HEK293T (cell line): ENCODE results near the gene CEP83.

Experiments used
- CTCF ChIA-PET: fragments of 350-600 bp; formaldehyde crosslinking; extraction: SDS; loops from one replicate; lab custom pipeline; 2021; ENCODE audit warnings: antibody characterized with exemption, inconsistent platforms; lab: Yijun Ruan, JAX
- POLR2A ChIA-PET: fragments of 350-600 bp; formaldehyde crosslinking; extraction: SDS; loops from one replicate; lab custom pipeline; 2020; ENCODE audit warnings: antibody characterized with exemption, inconsistent platforms; lab: Yijun Ruan, JAX
- DNase-seq: peaks from one replicate; pipeline ENCODE4 v3.0.0; 2012; ENCODE audit warnings: mixed read lengths; ENCODE audit errors: extremely low spot score
- ARNT ChIP-seq: fragments of 450-650 bp; IDR thresholded peaks from 2 replicates; pipeline ENCODE4 v1.6.1; 2017; ENCODE audit warnings: mild to moderate bottlenecking
- BHLHE40 ChIP-seq: fragments of 450-650 bp; IDR thresholded peaks from 2 replicates; pipeline ENCODE4 v1.6.1; 2016; ENCODE audit warnings: mild to moderate bottlenecking, moderate library complexity, borderline replicate concordance
- CTBP1 ChIP-seq: fragments of 450-650 bp; IDR thresholded peaks from 2 replicates; pipeline ENCODE4 v1.6.1; 2016; ENCODE audit warnings: borderline replicate concordance
- ELF4 ChIP-seq: fragments of 450-650 bp; IDR thresholded peaks from 2 replicates; pipeline ENCODE4 v1.6.1; 2017; ENCODE audit warnings: antibody characterized with exemption
- FOXA1 ChIP-seq: fragments of 450-650 bp; IDR thresholded peaks from 2 replicates; pipeline ENCODE4 v1.6.1; 2016; ENCODE audit warnings: mild to moderate bottlenecking
- FOXK2 ChIP-seq: fragments of 450-650 bp; IDR thresholded peaks from 2 replicates; pipeline ENCODE4 v1.6.1; 2016; ENCODE audit warnings: mild to moderate bottlenecking
- FOXM1 ChIP-seq: fragments of 450-650 bp; IDR thresholded peaks from 2 replicates; pipeline ENCODE4 v1.6.1; 2017; ENCODE audit warnings: mild to moderate bottlenecking, borderline replicate concordance
- HDGF ChIP-seq: fragments of 450-650 bp; IDR thresholded peaks from 2 replicates; pipeline ENCODE4 v1.6.1; 2017; ENCODE audit warnings: antibody characterized with exemption, borderline replicate concordance
- L3MBTL2 ChIP-seq: fragments of 450-650 bp; conservative IDR thresholded peaks from 2 replicates; pipeline ENCODE4 v1.6.1; 2016; ENCODE audit warnings: mild to moderate bottlenecking
- LEF1 ChIP-seq: fragments of 450-650 bp; IDR thresholded peaks from 2 replicates; pipeline ENCODE4 v1.6.1; 2017; ENCODE audit warnings: mild to moderate bottlenecking, borderline replicate concordance
- NFRKB ChIP-seq: fragments of 450-650 bp; IDR thresholded peaks from 2 replicates; pipeline ENCODE4 v1.6.1; 2016; ENCODE audit warnings: mild to moderate bottlenecking, moderate library complexity
- SP1 ChIP-seq: fragments of 450-650 bp; IDR thresholded peaks from 2 replicates; pipeline ENCODE4 v1.6.1; 2017
- SUZ12 ChIP-seq: fragments of 450-650 bp; IDR thresholded peaks from 2 replicates; pipeline ENCODE4 v1.6.1; 2016; ENCODE audit warnings: mild to moderate bottlenecking
- TARDBP ChIP-seq: fragments of 450-650 bp; IDR thresholded peaks from 2 replicates; pipeline ENCODE4 v1.6.1; 2016
- ZNF384 ChIP-seq: fragments of 450-650 bp; IDR thresholded peaks from 2 replicates; pipeline ENCODE4 v1.6.1; 2016
- TF ChIP-seq, protein P1 (sequence below): fragments of 450-650 bp; IDR thresholded peaks from 2 replicates; pipeline ENCODE4 v1.6.1; 2016

Gene CEP83

DNA sequence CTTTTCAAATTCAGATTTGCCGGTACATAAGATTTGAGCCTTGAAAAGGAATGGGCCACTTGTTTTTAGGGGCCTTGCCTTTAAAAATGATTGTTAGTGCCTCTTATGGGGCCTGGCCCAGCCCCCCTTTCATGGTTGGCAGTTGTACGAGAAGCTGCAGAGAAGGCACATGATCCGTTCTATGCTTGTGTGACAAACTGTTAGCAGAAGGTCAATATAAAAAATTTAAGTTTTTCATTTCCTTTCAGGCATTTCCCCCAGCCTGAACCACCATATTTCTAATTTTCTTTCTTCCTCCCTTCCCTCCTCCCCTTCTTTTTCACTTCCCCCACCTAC, 192.2 kb downstream of the CEP83 start:
- ChIA-PET POLR2A (no interaction called here), CTCF (no interaction called here)
- TF ChIP-seq CTBP1 (no peak), LEF1 (no peak), FOXA1 (no peak), FOXM1 (no peak), HDGF (no peak), SP1 (no peak), ELF4 (no peak), BHLHE40 (no peak), NFRKB (no peak), TARDBP (no peak), ZNF384 (no peak)
- TF ChIP-seq, protein P1, sequence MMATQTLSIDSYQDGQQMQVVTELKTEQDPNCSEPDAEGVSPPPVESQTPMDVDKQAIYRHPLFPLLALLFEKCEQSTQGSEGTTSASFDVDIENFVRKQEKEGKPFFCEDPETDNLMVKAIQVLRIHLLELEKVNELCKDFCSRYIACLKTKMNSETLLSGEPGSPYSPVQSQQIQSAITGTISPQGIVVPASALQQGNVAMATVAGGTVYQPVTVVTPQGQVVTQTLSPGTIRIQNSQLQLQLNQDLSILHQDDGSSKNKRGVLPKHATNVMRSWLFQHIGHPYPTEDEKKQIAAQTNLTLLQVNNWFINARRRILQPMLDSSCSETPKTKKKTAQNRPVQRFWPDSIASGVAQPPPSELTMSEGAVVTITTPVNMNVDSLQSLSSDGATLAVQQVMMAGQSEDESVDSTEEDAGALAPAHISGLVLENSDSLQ, result no peak
- no peak for DNase-seq

DNA sequence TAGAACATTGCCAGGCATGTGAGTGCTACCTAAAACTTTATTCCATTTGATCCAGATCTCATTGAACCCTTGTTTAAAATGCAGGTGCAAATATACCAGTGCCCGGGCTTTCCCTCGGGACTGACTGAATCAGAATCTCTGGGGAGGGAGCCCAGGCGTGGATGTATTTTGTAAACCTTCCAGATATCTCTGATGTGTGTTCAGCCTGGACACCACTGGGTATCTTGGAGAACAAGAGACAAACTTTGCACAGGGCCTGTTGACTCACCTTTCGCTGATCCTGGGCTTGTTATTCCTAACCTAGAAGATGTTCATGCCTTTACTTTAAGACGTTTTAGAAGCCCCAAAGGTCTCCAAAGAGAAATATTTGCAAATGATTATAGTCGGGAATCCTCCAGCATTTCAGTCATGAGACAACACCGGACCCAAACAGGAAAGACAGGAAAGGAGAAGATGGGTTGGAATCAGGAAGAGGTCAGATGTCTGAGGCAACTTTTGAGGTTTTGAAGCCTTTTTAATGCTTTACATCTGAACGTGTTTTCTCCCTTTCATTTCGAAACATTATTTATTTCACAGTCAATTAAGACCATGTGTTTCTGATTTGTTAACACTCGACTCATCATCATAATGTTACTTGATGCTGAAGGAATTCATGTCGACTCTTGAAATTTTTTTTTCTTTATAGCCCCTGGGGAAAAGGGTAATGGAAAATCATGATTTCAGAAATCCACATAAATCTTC, 192.7 kb downstream of the CEP83 start:
- DNase-seq, result no peak
- ChIA-PET CTCF (no interaction called here), POLR2A (no interaction called here)
- TF ChIP-seq, protein P1, result no peak
- TF ChIP-seq BHLHE40, result no peak
- no peak for TF ChIP-seq SUZ12
- TF ChIP-seq ZNF384, result no peak
- TF ChIP-seq FOXK2, result no peak
- no peak for TF ChIP-seq LEF1
- TF ChIP-seq ELF4, result no peak
- no peak for TF ChIP-seq FOXM1
- no peak for TF ChIP-seq CTBP1
- no peak for TF ChIP-seq L3MBTL2
- TF ChIP-seq TARDBP, result no peak
- TF ChIP-seq NFRKB, result no peak
- TF ChIP-seq FOXA1, result no peak
- TF ChIP-seq SP1, result no peak

DNA sequence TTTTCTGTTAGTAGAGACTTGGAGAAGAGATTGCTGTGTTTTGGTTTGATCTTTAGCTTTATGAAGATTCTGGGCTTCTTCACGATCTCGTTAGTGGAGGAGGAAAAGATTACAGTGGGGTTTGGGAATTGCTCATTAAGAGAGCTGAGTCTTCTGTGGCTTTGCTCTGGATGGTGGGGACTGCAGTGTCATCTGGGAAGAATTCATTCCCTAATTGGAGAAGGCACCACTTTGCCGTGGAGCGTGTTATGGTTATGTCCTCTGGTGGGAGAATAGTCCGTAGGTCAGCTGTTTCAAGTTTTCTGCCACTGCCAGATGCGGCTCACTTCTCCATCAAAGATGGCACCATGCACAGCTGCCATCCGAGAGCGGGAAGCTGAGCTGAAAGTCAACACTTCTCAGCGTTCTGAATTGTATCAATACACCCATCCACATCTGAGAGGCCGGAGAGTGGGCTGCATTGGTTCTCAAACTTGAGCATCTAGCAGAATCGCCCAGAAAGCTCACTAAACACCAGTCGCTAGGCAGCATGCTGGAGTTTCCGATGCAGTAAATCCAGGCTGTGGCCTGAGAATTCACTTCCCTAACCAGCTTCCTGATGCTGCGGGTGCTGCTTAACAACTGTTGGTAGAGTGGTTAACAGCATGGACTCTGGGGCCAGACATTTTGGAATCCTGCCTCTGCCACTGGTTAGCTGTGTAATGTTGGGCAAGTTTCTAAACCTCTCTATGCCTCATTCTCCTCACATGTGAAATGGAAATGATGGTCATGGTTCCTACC, 193.5 kb downstream of the CEP83 start:
- ChIA-PET CTCF (no interaction called here), POLR2A (no interaction called here)
- TF ChIP-seq SP1 (no peak), ELF4 (no peak), FOXM1 (no peak), NFRKB (no peak), FOXA1 (no peak), TARDBP (no peak), L3MBTL2 (no peak), ARNT (no peak), FOXK2 (no peak), HDGF (no peak), ZNF384 (no peak), CTBP1 (no peak), SUZ12 (no peak), LEF1 (no peak)
- DNase-seq, result no peak

DNA sequence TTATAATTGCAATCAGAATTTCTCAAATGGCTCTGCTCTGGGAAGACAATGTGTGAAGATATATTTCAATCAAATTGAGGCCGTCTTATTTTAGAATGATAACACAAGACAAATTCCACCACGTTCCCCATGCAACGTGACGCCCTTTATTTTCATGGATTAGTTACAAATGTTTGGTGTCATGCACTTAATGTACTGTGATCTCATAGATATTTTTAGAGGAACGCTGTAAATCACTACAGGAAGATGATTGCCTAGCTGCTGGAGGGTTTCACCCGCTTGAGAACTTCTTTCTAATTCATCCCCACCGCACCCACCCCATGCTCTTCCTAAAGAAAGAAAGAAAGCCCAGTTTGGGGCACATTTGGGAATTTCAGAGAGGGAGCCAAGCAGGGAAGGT, 194.1 kb downstream of the CEP83 start:
- no peak for TF ChIP-seq BHLHE40
- TF ChIP-seq SUZ12, result no peak
- TF ChIP-seq CTBP1, result no peak
- TF ChIP-seq HDGF, result no peak
- no peak for TF ChIP-seq FOXM1
- no peak for TF ChIP-seq ARNT
- no peak for TF ChIP-seq NFRKB
- TF ChIP-seq FOXA1, result no peak
- no peak for TF ChIP-seq L3MBTL2
- TF ChIP-seq LEF1, result no peak
- no peak for TF ChIP-seq ELF4
- no peak for TF ChIP-seq SP1
- TF ChIP-seq ZNF384, result no peak
- no peak for TF ChIP-seq TARDBP
- ChIA-PET CTCF (no interaction called here), POLR2A (no interaction called here)
- DNase-seq, result no peak

DNA sequence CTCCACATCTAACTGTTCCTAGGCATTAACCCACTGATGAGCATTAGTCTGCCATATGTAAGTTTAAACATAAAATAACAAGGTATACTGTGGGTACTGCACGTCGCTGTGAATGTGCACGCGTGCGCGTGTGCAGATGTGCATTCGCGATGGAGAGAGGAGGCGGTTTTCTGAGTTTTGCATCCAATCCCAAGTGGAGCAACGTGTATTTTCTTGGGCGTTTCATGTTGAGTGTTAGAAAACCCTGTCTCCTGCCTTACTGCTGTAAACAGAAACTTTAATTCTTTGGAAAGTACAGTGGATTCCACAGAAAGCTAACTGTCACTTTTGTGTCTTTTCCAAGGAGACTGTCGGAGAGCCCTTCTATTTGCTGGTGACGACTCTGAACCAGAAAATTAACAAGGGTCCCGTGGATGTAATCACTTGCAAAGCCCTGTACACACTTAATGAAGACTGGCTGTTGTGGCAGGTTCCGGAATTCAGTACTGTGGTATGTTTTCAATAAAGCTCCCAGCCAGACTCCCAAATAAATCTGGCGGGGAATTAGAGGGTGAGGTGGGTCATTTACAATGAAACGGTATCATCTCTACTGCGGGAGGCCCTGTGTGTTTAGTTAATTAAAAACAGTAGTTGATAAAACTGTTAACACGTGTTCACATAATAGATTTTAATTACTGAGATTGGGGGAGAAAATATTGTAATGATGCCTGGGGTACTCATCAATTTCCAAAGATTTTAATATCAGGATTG, 194.8 kb downstream of the CEP83 start:
- ChIA-PET POLR2A (no interaction called here), CTCF (no interaction called here)
- no peak for DNase-seq
- no peak for TF ChIP-seq FOXM1
- no peak for TF ChIP-seq FOXK2
- no peak for TF ChIP-seq FOXA1
- TF ChIP-seq BHLHE40, result no peak
- no peak for TF ChIP-seq CTBP1
- no peak for TF ChIP-seq TARDBP
- TF ChIP-seq, protein P1, result no peak
- TF ChIP-seq ELF4, result no peak
- no peak for TF ChIP-seq ZNF384
- TF ChIP-seq SP1, result no peak
- no peak for TF ChIP-seq SUZ12
- no peak for TF ChIP-seq NFRKB
- TF ChIP-seq L3MBTL2, result no peak
